ENCODE measurements around the gene PRDM13.

GRCh38 chr6:99592900-99593299, 13.7 kb upstream of the PRDM13 start:
- TF ChIP-seq CTCF (IDR thresholded peaks at IDR 0.05; ENCODE audit: low read length): no peak
- TF ChIP-seq EZH2phosphoT487 (IDR thresholded peaks at IDR 0.05; ENCODE audit: low read length): no peak

All from MM.1S (cell line).